ENCODE measurements around the gene ACP3.

Gene ACP3

DNA sequence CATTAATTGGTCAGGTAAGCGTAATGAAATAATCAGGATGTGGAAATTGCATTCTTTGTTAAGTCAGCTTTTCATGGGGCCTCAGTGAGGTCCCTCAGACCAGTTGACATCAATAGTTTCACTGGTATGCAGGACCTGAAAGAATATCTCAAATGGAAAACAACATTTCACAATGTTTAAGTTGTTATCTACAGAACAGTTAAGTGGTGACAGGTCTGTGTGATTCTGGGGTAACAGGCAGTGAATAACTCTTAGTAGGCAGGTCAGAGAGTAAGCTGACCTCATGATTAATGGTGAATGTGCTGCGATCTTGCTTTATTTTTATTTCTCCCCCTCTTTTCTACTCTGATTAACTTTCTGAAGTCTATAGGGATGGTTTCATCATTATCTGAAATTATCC is 28.9 kb upstream of the ACP3 start:
- no peak overlapping the region for H3K4me3 ChIP-seq (ENCODE audit: low read length)
- H3K4me1 ChIP-seq (ENCODE audit: low read length): peaks cover 4% of the 10 kb centered on the region; the same call in 1 of the 2 replicates
- no peaks in the 10 kb centered on the region for H3K9me3 ChIP-seq (replicated peaks; ENCODE audit: insufficient read depth, low read length)
- no peak for DNase-seq
- H3K9me2 ChIP-seq (replicated peaks; ENCODE audit: insufficient read depth, low read length): no peaks in the 10 kb centered on the region
- H4K20me1 ChIP-seq (ENCODE audit: insufficient read depth, low read length): no peaks in the 10 kb centered on the region
- TF ChIP-seq, protein P1, sequence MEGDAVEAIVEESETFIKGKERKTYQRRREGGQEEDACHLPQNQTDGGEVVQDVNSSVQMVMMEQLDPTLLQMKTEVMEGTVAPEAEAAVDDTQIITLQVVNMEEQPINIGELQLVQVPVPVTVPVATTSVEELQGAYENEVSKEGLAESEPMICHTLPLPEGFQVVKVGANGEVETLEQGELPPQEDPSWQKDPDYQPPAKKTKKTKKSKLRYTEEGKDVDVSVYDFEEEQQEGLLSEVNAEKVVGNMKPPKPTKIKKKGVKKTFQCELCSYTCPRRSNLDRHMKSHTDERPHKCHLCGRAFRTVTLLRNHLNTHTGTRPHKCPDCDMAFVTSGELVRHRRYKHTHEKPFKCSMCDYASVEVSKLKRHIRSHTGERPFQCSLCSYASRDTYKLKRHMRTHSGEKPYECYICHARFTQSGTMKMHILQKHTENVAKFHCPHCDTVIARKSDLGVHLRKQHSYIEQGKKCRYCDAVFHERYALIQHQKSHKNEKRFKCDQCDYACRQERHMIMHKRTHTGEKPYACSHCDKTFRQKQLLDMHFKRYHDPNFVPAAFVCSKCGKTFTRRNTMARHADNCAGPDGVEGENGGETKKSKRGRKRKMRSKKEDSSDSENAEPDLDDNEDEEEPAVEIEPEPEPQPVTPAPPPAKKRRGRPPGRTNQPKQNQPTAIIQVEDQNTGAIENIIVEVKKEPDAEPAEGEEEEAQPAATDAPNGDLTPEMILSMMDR (IDR thresholded peaks at IDR 0.05; ENCODE audit: low read length): no peak
- no peak for TF ChIP-seq EZH2phosphoT487 (IDR thresholded peaks at IDR 0.05; ENCODE audit: low read length)
- no peak for TF ChIP-seq EZH2 (optimal IDR thresholded peaks at IDR 0.05; ENCODE audit: low read depth, low read length)
- H3K27me3 ChIP-seq (replicated peaks; ENCODE audit: insufficient read depth, low read length): no peaks in the 10 kb centered on the region
- no peaks in the 10 kb centered on the region for H3K79me2 ChIP-seq (ENCODE audit: low read length)
- H3K9ac ChIP-seq (ENCODE audit: low read length): no peak overlapping the region
- H3K4me2 ChIP-seq (ENCODE audit: low read depth, low read length): no peak overlapping the region
- H3K36me3 ChIP-seq (replicated peaks; ENCODE audit: insufficient read depth, low read length): no peaks in the 10 kb centered on the region
- H2AFZ ChIP-seq (ENCODE audit: low read length): no peak overlapping the region
- no peaks in the 10 kb centered on the region for H3F3A ChIP-seq (ENCODE audit: insufficient read depth, low read length)
- no peak overlapping the region for H3K27ac ChIP-seq (ENCODE audit: low read length)

DNA sequence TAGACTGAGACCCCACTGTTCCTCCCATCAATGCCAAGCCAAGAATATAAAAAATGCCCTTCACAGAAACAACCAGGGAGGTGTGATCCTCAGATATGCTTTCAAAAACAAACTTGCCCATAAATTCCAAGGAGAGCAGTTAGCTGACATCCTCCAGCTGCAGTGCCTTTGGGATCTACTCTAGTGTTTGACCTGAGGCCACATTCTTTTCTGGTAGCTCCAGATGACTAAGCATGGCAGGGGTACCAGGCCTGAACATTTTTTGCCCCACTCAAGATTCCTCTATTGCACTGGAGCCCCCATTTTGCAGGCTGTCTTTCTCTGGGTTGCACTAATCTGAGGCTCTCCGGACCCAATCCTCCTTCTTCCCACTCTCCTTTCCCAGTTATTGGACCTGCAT is 27.9 kb upstream of the ACP3 start:
- no peak overlapping the region for H3K4me3 ChIP-seq (ENCODE audit: low read length)
- no peak overlapping the region for H3K27ac ChIP-seq (ENCODE audit: low read length)
- TF ChIP-seq EZH2phosphoT487 (IDR thresholded peaks at IDR 0.05; ENCODE audit: low read length) (no peak), EZH2 (optimal IDR thresholded peaks at IDR 0.05; ENCODE audit: low read depth, low read length) (no peak)
- TF ChIP-seq, protein P1 (IDR thresholded peaks at IDR 0.05; ENCODE audit: low read length): no peak
- H3K4me2 ChIP-seq (ENCODE audit: low read depth, low read length): no peak overlapping the region
- no peak overlapping the region for H2AFZ ChIP-seq (ENCODE audit: low read length)
- no peak overlapping the region for H3K9ac ChIP-seq (ENCODE audit: low read length)
- no peaks in the 10 kb centered on the region for H3K36me3 ChIP-seq (replicated peaks; ENCODE audit: insufficient read depth, low read length)
- no peaks in the 10 kb centered on the region for H3K4me1 ChIP-seq (ENCODE audit: low read length)
- H3K9me3 ChIP-seq (replicated peaks; ENCODE audit: insufficient read depth, low read length): no peaks in the 10 kb centered on the region
- H3K79me2 ChIP-seq (ENCODE audit: low read length): no peaks in the 10 kb centered on the region
- no peak for DNase-seq
- H4K20me1 ChIP-seq (ENCODE audit: insufficient read depth, low read length): no peaks in the 10 kb centered on the region
- no peaks in the 10 kb centered on the region for H3K27me3 ChIP-seq (replicated peaks; ENCODE audit: insufficient read depth, low read length)
- no peaks in the 10 kb centered on the region for H3F3A ChIP-seq (ENCODE audit: insufficient read depth, low read length)
- H3K9me2 ChIP-seq (replicated peaks; ENCODE audit: insufficient read depth, low read length): no peaks in the 10 kb centered on the region

GRCh38 chr3:132290833-132291232 is 26.4 kb upstream of the ACP3 start:
- Histone ChIP-seq H3K9me3 (replicated peaks; ENCODE audit: insufficient read depth, low read length) (no peaks in the 10 kb centered on the region), H4K20me1 (ENCODE audit: insufficient read depth, low read length) (no peaks in the 10 kb centered on the region), H3K4me1 (ENCODE audit: low read length) (no peaks in the 10 kb centered on the region), H3K27me3 (replicated peaks; ENCODE audit: insufficient read depth, low read length) (no peaks in the 10 kb centered on the region), H3K79me2 (ENCODE audit: low read length) (no peaks in the 10 kb centered on the region), H2AFZ (ENCODE audit: low read length) (no peak overlapping the region), H3K9me2 (replicated peaks; ENCODE audit: insufficient read depth, low read length) (no peaks in the 10 kb centered on the region), H3K27ac (ENCODE audit: low read length) (no peak overlapping the region), H3K9ac (ENCODE audit: low read length) (no peak overlapping the region), H3K36me3 (replicated peaks; ENCODE audit: insufficient read depth, low read length) (no peaks in the 10 kb centered on the region), H3K4me3 (ENCODE audit: low read length) (no peak overlapping the region), H3K4me2 (ENCODE audit: low read depth, low read length) (no peak overlapping the region), H3F3A (ENCODE audit: insufficient read depth, low read length) (no peaks in the 10 kb centered on the region)
- TF ChIP-seq, protein P1 (IDR thresholded peaks at IDR 0.05; ENCODE audit: low read length): no peak
- no peak for DNase-seq

Data from MM.1S (cell line).